Keratinocyte (primary cell): Measurements from ENCODE around the gene MAP4K3.

Experiments used
- EZH2 ChIP-seq: IDR thresholded peaks from one replicate; pipeline ENCODE4 v1.6.1; 2012; ENCODE audit warnings: inconsistent platforms, mild to moderate bottlenecking, low read length, moderate library complexity
- TF ChIP-seq, protein P1 (sequence below), 3 experiments: IDR thresholded peaks in 1 of 3; conservative IDR thresholded peaks in 1 of 3; optimal IDR thresholded peaks in 1 of 3; 2 replicates in 2 of 3; 3 replicates in 1 of 3; pipeline versions ENCODE3 to v1.5.1; 2011; ENCODE audit warnings: low read length in 3 of 3, mild to moderate bottlenecking in 3 of 3, moderate library complexity in 2 of 3, control low read depth in 1 of 3, inconsistent platforms in 1 of 3; ENCODE audit not compliant: insufficient read depth in 2 of 3; ENCODE audit errors: extremely low read depth in 1 of 3

DNA sequence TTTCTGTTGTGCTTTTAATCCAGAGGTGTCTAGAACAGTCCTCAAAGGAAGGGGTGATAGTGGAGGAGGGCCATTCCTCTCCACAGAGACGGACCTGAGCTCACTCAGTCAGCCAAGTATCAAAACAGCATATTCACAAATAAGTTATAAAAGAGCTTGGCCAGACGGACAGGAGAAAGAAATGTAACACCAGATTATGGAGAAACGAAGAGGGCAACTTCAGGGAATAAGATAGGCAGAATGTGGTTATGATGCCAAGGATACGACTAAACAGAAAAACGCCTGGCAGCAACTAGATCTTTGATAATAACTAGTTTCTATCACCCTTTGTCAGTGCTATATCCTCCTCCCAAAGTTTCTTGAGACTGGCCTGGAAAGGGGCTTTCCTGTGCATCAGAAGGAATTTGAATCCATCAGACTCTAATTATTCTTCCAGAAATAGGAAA, 42.5 kb downstream of the MAP4K3 start:
- TF ChIP-seq, protein P1, sequence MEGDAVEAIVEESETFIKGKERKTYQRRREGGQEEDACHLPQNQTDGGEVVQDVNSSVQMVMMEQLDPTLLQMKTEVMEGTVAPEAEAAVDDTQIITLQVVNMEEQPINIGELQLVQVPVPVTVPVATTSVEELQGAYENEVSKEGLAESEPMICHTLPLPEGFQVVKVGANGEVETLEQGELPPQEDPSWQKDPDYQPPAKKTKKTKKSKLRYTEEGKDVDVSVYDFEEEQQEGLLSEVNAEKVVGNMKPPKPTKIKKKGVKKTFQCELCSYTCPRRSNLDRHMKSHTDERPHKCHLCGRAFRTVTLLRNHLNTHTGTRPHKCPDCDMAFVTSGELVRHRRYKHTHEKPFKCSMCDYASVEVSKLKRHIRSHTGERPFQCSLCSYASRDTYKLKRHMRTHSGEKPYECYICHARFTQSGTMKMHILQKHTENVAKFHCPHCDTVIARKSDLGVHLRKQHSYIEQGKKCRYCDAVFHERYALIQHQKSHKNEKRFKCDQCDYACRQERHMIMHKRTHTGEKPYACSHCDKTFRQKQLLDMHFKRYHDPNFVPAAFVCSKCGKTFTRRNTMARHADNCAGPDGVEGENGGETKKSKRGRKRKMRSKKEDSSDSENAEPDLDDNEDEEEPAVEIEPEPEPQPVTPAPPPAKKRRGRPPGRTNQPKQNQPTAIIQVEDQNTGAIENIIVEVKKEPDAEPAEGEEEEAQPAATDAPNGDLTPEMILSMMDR (optimal IDR thresholded peaks at IDR 0.05 in 1 of 3, IDR thresholded peaks at IDR 0.05 in 1 of 3, conservative IDR thresholded peaks at IDR 0.05 in 1 of 3; ENCODE audit: extremely low read depth in 1 of 3, insufficient read depth in 2 of 3, low read length in 3 of 3): no peak
- no peak for TF ChIP-seq EZH2
